HG03139 (cell line): ENCODE measurements around the gene FAM151A.
"Not testable (repeated sequence)": the region's sequence is repeated elsewhere in the genome, so short reads cannot be mapped to it uniquely, and the experiment has no call there.

ENCODE experiments used
- ATAC-seq: cut with Tn5 transposase; IDR thresholded peaks from one replicate; pipeline ENCODE4 v1.9.1; 2021; ENCODE audit not compliant: unreplicated experiment

FAM151A gene

DNA sequence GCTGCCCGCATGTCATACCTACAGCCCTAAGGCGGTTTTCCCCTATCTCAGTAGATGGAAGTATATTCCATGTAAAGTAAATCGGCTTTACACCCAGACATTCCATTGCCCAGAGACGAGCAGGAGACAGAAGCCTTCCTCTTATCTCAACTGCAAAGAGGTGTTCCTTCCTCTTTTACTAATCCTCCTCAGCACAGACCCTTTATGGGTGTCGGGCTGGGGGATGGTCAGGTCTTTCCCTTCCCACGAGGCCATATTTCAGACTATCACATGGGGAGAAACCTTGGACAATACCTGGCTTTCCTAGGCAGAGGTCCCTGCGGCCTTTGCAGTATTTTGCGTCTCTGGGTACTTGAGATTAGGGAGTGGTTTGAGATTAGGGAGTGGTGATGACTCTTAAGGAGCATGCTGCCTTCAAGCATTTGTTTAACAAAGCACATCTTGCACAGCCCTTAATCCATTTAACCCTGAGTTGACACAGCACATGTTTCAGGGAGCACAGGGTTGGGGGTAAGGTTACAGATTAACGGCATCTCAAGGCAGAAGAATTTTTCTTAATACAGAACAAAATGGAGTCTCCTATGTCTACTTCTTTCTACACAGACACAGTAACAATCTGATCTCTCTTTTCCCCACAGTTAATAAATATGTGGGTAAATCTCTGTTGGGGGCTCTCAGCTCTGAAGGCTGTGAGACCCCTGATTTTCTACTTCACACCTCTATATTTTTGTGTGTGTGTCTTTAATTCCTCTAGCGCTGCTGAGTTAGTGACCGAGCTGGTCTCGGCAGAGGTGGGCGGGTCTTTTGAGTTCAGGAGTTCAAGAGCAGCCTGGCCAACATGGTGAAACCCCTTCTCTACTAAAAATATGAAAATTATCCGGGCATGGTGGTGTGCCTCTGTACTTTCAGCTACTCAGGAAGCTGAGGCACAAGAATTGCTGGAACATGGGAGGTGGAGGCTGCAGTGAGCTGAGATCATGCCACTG, 13.4 kb upstream of the FAM151A start:
- not testable (repeated sequence) for ATAC-seq

DNA sequence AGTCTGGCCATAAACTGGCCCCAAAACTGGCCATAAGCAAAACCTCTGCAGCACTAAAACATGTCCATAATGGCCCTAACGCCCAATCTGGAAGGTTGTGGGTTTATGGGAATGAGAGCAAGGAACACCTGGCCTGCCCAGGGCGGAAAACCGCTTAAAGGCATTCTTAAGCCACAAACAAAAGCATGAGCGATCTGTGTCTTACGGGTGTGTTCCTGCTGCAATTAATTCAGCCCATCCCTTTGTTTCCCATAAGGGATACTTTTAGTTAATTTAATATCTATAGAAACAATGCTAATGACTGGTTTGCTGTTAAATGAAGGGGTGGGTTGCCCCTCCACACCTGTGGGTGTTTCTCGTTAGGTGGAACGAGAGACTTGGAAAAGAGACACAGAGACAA, 12.5 kb upstream of the FAM151A start:
- not testable (repeated sequence) for ATAC-seq

DNA sequence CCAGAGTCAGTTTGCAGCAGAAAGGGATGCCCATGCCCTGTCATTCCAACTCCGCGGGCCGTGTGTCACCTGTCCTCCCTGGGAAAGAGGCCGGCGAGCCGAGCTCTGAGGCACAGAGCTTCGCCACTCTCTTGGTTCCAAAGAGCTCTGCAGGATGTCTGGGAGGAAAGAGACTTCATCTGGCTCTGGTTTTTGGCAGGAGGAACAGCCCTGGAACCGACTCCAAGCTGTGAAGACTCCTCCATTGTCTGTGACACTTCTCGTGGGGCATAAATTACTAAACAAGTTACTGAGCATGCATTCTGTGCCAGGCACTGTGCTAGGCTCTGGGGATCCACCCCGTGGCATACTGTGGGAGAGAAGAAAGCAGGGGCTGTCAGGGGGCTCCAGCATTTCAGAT, 3.9 kb upstream of the FAM151A start:
- ATAC-seq: no peak

DNA sequence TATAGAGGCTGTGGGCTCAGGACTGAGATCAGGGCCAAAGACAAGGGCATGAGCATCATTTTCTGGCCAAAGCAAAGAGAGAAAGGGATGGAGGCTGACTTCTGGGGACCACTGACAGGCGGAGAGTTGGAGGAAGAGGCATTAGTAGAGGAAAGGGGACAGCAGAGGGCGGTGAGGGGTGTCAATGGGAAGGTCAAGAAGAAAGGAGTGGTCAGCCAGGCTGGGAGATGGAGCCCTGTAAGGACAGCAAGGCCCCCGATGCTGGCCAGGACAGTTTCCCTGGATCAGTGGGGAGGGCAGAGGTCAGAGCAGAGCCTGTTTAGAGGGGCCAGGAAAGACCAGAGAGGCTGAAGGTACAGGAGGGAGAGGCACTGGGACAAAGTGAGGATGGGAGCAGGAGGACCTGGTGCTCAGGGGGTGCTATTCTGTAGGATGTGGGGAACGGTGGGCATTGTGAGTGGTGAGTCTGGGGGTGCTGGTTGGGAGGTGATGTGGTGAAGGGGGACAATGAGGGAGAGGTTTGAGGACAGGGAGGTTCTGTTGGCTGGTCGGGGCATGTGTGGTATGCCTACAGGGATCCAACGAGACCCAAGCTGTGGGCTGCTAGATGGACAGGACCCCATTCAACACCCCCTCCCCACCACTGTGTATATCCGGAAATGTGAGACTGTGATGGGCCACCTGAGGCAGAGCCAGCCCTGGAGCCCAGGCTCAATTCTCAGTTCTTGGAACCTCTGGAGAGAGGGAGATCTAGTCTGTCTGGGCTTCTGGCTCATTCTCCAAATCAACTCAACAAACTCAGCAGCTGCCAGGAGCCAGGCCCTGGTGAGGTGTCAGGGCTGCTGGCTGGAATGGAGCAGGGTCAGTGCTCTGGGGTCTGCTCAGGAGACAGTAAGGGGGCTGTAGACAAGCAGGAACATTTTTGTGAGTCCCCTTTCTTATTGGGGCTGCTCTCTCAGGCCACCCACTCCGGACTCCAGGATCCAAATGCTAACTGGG, 1.4 kb upstream of the FAM151A start:
- no peak for ATAC-seq

DNA sequence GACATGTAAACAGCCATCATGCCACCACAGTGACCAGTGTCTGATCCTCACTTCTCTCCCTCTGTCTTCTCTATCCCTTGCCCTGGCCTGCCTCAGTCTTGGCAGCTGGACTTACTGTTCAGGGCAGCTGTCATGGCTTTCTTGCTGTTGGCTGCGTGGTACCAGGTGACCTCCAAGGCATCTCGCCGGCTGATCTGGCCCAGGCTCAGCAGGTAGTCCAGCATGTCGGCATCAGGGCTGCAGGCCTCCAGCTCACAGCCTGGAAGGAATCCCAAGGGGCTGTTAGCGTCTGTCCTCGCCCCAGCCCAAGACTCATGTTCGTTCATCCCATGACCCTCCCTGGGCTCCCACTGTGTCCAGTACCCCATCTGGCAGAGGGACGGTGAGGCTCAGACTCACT, 3.6 kb downstream of the FAM151A start:
- ATAC-seq: no peak

DNA sequence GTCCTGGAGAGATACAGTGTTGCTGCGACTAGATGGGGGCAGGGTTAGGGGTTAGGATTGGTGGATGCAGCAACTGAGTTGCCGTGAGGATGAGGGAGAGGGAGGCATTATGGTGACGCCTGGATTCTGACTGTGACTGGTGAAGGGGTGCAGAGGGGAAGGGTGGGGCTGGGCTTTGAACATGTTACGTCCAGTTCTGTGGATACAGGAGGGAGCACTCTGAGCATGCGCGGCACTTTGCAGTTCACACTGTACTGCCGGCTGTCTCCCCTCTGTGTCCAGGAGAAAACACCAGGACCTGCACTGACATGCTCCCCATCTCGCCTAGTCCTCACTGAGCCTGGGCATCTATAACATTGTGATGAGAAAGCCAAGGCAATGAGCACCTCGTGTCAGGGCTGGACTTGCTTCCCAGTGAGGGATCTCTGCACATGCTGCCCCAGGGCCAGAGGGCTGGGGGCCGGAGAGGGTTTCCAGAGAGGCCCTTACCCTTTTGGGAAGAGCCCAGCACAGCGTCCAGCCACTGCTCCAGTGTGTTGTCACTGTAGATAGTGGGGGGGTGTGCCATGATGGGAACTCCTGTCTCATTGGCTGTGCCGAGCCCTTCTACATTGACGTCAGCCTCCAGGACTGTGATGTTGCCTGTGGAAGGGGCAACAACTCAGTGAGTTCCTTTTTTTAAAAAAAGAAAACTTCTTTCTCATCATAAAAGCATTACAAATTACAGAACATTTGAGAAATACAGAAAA, 7.6 kb downstream of the FAM151A start:
- no peak for ATAC-seq

DNA sequence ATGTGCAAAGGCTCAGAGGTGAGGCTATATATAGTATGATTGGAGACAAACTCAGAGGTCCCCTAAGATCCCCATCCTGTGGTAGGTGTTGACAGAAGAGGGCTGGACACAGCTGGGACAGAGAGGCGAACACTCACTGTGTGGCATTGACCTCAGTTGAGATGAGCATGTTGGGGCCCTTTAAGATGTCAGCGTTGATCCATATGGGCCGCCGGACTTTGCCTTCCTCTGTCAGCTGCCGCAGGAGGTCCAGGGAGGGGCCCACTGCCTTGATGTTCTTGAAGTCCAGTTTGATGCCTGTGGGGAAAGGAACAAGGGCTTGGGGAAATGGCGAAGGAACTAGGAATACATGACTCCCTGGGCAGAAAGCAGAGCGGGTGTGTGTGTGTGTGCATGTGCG, 8.8 kb downstream of the FAM151A start:
- no peak for ATAC-seq

DNA sequence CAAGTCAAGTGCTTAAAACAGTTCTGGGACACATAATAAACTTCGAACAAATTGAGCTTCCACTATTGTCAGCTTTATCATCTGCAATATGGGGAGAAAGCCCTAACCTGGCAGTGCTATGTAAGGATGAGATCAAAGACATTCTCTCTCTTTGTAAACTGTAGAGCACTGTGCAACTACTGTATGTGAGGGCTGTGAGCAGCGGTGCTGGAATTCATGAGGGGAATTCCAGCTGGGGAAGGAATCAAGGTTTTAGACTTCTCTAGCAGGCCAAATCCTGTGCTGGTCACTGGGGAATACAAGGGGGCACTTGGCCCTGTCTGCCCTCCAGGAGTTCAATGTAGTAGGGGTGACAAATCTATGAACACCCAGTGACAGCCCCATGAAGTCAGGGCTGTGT, 9.3 kb downstream of the FAM151A start:
- ATAC-seq: no peak

DNA sequence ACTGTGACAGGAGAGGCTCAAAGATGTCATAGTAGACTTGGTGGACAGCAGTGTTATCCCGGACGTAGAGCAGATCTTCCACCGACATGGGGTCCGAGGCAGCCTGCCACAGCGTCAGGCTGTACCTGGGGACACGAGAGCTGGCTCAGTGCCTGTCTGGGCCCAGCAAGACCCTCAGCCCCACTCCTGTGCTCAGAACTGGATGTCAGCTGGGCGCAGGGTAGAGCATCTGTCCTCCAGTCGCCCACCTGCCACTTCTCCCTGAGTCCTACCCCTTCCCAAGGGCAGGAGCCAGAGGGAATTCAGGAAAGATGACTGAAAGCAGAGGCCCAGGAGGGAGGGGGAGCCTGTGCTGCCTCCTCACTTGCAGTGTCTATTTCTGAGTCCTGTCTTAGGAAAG, 11.7 kb downstream of the FAM151A start:
- ATAC-seq: no peak

DNA sequence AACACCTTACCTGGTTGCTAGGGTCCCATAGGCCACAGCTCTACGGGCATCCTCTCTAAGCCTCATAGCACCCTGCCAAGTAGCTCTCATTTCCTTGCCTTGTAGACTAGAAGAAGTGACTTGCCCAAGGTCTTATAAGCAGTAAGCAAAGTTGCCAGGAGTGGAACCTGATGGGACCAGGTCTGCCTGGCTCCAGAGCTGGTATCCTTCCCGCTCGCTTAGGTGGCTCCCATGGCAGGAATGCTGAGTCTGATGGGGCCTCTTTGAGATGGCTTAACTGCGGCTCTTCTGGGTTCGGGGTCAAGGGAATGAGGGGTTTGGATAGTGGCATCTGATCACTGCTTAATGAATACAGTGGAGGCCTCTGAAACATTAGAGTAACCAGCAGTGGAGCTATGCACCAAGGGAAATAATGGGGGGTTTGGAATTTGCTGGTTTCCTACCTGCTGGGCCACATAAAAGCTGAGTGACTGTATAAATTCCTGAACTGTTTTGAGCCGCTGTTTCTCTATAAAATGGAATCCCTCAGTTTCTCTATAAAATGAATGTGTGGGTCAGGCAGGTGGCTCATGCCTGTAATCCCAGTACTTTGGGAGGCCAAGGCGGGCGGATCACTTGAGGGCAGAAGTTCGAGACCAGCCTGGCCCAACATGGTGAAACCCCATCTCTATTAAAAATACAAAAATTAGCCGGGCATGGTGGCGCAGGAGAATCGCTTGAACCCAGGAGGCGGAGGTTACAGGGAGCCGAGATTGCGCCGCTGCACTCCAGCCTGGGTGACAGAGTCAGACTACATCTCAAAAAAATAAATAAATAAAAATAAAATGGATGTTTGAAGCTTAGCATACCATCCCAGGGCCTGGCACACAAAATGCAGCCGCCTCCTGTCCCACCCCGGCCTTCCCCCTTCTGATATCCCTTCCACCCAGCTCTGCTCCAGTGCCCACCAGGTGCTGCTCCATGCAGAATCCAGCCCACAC, 12.4 kb downstream of the FAM151A start:
- ATAC-seq: no peak

DNA sequence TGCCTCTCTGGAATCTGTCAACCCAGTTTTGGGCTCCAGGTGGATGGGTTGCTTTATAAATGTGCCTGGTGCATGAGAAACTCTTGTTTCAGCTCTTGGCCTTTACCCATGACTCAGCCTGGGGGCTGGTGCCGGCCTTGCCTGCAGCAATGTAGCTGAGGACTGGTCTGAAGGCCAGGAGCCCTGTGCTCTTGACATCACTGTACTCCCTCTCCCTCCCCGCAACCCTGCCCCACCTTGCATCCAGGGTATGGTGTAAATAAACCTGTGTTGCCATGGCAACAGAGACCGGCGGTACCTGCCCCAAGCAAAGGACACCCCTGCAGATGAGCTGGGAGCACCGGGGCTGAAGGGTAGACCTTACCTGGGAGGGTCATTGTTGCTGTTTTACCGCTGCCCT, 13.3 kb downstream of the FAM151A start:
- no peak for ATAC-seq

DNA sequence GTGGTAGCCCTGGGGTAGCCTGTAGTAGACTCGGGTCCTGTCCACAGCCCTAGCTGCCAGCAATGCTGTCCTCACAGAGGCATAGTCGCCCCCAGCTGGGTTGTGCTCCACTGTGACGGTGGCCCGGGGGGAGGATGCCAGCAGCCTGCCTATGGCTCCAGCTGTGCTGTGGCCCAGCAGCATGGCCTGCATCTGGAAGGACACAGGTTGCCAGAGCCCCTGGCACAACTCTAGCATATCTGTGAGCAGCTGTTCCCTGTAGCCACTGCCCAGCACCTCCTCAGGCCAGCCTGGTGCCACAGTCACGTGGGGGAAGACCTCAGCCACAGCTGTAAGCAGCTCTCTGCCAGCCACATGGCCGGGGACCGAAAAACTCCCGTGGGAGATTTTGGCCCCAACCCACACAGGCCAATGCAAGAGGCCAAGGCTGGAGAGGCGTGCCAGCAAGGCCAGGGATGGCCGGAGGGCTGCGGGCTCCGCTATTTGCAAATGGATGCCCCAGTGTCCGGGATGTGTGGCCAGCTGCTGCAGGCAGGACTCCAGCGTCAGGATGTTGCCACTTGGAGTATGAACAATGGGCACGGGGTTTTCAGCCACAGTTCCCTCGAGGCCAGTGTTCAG, 13.9 kb downstream of the FAM151A start:
- no peak for ATAC-seq

DNA sequence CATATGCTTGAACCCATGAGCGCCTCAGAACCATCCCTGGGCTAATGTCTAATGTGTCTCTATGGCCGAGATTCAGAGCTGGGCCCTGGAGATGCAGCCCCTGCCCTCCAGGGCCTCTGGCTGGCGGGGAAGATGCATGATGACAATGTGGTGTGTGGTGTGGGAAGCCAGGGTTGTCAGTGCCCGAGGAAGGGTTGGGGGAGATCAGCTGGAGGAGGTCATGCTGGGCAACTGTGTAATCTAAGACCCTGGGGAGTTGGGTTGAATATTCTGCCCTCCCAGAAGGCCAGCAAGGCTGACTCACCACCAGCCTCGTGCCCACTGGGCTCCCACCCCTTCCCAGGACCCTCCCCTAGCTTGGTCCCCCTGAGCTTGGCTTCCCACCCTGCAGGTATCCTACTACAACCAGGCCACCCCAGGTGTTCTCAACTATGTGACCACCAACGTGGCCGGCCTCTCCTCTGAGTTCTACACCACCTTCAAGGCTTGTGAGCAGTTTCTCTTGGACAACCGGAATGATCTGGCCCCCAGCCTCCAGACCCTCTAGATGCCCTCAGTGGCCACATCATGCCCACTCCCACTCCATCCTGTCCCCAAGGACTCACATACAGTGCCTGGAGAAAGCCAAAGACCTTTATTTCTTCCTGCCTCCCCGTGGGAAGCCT, 14.6 kb downstream of the FAM151A start:
- ATAC-seq: no peak

DNA sequence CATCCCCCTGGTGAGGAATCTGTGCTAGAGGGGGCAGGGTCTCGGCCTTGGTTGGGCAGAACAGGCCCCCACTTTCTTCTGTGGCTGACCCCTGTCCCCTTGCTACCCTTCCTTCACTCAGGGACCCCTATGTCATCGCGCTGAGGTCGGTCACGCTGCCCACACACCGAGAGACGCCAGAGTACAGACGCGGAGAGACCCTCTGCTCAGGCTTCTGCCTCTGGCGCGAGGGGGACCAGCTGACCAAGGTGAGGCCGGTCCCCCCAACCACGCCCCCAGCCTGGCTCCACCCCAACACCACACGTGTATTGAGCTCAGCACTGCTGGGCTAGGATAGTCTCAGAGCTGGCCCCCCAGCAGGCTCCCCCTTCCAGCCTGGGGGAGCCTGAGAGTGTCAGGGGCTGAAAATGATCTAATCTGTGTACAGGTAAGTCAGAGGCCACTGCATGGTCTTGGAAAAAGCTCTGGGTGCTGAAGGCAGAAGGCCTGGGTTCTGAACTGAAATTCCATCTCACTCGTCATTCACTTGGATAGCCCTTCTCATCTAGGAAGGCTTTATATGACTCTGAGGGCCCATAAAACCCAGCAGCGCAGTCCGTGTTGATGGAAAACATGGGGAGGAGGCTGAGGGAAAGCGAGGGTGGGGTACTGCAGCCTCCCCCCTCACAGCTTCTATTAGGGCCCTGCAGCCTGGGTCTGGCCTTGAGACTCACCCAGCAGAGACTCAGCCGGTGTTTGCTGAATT, 15.3 kb downstream of the FAM151A start:
- ATAC-seq: no peak

DNA sequence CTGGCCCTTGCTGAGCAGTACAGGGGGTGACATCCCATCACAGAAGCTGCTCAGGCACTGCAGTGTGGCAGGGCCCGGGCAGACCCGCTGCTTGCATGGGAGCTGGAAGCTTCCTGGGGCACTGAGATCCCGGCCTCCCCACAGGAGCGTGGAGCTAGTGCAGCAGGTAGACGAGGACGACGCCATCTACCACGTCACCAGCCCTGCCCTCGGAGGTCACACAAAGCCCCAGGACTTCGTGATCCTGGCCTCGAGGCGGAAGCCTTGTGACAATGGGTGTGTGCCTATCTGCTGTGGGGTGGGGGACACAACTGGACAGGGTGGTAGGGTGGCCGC, 16.4 kb downstream of the FAM151A start:
- no peak for ATAC-seq

DNA sequence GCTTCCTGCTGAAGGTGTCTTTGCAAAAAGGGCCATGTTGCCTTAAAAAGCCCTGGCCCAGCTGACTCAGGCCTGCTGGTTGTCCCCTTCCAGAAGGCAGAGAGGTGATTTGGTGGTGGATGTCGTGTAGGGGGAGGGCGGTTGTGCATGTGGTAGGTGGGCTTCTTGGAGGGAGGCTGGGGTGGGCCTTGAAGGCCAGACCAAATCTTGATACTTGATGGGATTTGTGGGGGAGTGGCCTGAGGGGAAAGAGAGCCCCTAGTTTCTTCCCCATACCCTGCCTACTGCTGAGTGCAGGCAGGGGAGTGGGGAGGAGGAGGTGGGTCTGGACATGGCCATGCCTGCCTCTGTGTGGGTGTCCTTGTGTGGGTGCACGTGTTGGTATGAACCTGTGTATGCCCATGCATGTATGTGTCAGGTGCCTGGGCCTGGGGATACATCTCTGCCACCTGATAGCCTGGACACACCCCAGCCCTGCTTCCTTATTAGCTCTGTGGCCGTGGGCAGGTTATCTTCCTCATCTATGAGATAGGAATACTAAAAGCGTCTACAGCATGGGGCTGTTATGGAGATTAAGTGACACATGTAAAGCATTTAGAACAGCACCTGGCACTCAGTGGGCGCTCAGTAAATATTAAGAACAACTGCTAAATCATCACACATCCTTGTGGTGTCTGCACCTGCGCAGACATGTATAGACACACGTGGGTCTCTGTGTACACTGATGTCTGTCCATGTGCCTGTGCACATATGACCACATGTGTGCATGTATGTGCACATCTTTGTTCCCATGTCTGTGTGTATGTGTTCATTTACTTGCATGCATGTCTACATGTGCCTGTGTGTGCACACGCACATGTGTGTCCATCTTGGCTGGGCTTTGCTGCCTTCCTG, 17.0 kb downstream of the FAM151A start:
- no peak for ATAC-seq
